Rectal smooth muscle tissue (tissue), 1 donor: Measurements from ENCODE around the gene ZNF488.

Experiments
- H3K27ac ChIP-seq: one replicate; pipeline ENCODE4 v1.7.0; 2013; ENCODE audit warnings: low read depth, low read length, inconsistent platforms
- H3K27me3 ChIP-seq: one replicate; pipeline ENCODE4 v1.7.0; 2013; ENCODE audit warnings: low read length; ENCODE audit not compliant: control insufficient read depth, insufficient read depth
- H3K36me3 ChIP-seq: one replicate; pipeline ENCODE4 v1.7.0; 2013; ENCODE audit warnings: low read length; ENCODE audit not compliant: control insufficient read depth, insufficient read depth
- H3K4me1 ChIP-seq: one replicate; pipeline ENCODE4 v1.7.0; 2013; ENCODE audit warnings: low read length; ENCODE audit not compliant: control insufficient read depth, insufficient read depth
- H3K4me3 ChIP-seq: one replicate; pipeline ENCODE4 v1.7.0; 2013; ENCODE audit warnings: low read length
- H3K9ac ChIP-seq: one replicate; pipeline ENCODE4 v1.7.0; 2013; ENCODE audit warnings: low read length

The ZNF488 gene

DNA sequence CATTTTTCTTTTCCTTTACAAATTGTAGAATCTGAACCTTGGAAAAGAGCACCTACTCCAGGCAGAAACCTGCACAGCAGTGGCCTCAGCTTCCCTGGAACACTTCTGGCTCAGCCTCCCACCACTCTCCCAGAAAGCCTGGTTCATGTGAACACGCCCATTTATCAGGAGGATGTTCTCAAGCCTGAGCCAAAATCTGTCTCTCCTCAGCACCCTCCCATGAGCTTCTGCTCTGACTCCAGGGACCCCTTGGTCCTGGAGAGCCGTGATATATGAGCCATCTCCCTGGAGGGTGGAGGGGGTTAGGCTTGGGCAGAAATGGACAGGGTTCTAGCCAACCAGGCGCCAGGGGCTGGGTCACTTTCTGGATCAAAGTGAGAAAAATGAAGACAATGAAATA, 51.7 kb downstream of the ZNF488 start:
- Histone ChIP-seq H3K9ac (no peak overlapping the region), H3K27me3 (no peaks in the 10 kb centered on the region), H3K4me1 (no peaks in the 10 kb centered on the region), H3K4me3 (no peak overlapping the region), H3K27ac (no peak overlapping the region), H3K36me3 (no peaks in the 10 kb centered on the region)

DNA sequence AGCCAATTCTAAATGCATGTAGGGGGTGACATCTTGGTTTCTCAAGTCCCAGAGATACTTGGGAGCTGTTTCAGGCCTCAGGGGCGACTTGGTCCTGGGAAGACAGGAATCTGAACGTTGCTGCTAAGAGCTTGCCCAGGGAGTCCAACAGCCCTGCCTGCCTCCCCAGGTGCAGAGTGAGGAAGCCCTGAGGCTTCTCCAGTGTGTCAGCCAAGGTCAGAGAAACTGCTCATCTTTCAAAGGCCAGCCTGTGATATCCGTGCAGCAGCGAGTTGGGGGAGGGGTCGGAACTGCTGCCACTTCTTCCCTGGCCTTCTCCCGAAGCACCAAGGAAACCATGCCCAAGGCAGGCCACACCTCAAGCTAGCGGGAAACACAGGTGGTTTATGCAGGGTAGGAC, 52.1 kb downstream of the ZNF488 start:
- no peaks in the 10 kb centered on the region for H3K36me3 ChIP-seq
- H3K27me3 ChIP-seq = no peaks in the 10 kb centered on the region
- no peak overlapping the region for H3K9ac ChIP-seq

DNA sequence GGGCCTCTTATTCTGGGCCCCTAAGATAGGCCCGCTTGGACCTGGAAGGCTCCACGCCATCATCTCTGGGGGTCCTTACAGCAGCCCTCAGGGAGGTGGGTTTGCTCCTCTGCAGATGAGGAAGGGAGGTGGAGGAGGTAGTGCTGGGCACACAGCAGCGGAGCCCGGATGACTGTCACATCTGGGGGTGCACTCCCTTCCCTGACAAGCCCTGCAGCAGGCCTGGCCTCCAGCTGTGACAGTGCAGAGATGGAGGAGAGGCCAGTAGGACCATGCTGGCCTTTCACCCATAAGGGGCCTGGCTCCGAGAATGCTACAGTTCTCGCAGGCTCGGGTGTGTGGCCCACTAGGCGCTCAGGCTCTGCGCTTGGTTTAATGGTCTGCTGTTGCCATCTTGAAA, 52.6 kb downstream of the ZNF488 start:
- H3K27ac ChIP-seq = no peak overlapping the region
- no peaks in the 10 kb centered on the region for H3K36me3 ChIP-seq

More for the DNA sequence above, 52.1 kb downstream of the ZNF488 start:
- no peak overlapping the region for H3K4me3 ChIP-seq
- H3K4me1 ChIP-seq = no peaks in the 10 kb centered on the region
- H3K27ac ChIP-seq = no peak overlapping the region

DNA sequence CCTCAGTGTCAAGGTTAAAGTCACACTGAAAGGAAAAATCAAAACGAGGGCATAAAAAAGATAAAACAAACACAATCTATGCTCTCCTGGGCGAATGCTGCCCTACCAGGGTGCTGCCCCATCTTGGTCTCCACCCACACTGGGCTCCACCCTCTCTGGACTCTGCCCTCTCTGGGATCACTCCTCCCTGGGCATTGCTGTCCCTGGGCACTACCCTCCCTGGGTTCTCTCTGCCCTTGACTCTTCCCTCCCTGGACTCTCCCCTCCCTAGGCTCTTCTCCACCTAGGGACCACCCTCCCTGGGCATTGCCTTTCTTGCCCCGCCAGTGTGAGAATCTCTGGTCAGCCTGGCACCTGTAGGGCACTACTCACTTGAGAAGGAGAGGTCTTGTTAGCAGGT, 53.3 kb downstream of the ZNF488 start:
- no peak overlapping the region for H3K9ac ChIP-seq
- no peaks in the 10 kb centered on the region for H3K27me3 ChIP-seq
- H3K36me3 ChIP-seq = no peaks in the 10 kb centered on the region
- no peaks in the 10 kb centered on the region for H3K4me1 ChIP-seq
- H3K4me3 ChIP-seq = no peak overlapping the region
- no peak overlapping the region for H3K27ac ChIP-seq

More for the DNA sequence above, 52.6 kb downstream of the ZNF488 start:
- no peaks in the 10 kb centered on the region for H3K27me3 ChIP-seq
- no peak overlapping the region for H3K4me3 ChIP-seq
- no peak overlapping the region for H3K9ac ChIP-seq
- no peaks in the 10 kb centered on the region for H3K4me1 ChIP-seq

DNA sequence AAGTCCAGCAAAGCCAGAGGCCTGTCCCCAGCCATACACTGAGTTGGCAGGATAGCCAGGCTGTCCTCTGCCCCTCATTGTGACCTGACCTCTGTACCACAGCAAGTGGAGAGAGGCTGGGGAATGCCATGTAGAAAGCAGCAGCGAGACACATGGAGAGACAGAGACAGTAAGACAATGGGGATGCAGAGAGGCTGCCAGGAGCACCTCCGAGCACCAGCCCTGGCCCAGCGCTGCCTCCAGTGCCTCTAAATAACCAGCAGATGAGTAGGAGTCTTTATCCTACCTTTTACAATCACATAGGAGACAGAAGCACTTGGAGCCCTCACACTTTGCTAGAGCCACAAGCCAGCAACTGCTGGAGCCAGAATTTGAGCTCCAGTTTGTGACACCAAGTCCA, 53.7 kb downstream of the ZNF488 start:
- no peak overlapping the region for H3K27ac ChIP-seq

DNA sequence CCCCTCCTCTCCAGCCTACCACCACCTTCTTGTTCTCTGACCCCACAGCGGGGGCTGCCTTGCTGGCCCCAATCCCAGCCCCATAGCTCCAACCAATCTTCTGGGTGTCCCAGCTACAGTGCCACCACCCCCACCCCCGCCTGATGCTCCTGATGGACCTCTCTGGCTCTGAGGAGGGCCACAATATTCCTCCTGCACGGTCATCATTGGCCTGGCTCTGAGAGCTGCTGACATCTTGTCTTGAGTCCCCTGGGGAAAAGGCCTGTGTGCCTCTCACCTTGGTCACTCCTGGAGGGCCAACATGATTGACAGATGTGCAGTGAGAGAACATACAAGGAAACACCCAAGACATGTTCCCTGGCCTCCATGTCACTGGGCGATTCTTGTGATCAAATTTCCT, 54.2 kb downstream of the ZNF488 start:
- Histone ChIP-seq H3K36me3 (no peaks in the 10 kb centered on the region), H3K27ac (no peak overlapping the region), H3K9ac (no peak overlapping the region), H3K27me3 (no peaks in the 10 kb centered on the region), H3K4me3 (no peak overlapping the region), H3K4me1 (no peaks in the 10 kb centered on the region)

More for the DNA sequence above, 53.7 kb downstream of the ZNF488 start:
- H3K36me3 ChIP-seq = no peaks in the 10 kb centered on the region
- no peaks in the 10 kb centered on the region for H3K4me1 ChIP-seq
- H3K9ac ChIP-seq = no peak overlapping the region
- H3K27me3 ChIP-seq = no peaks in the 10 kb centered on the region
- no peak overlapping the region for H3K4me3 ChIP-seq

DNA sequence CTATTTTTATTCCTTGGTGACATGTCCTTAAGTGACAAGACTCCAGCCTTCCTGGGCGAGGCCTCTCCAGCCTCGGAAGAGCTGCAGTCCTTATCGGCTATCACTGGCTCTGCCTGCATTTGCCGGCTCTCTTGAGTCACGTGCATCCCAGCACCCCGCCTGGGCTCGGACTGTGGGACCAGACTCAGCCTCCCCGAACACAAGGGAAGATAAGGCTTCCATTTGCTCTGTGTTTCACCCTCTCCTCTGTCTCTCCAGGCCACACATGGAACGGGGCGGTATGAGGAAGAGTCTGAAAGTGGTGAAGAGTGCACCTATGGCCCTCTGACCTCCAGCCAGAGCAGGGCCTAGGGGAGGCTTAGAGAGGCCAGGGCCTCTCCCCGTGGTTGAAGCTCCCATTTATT, 57.2 kb downstream of the ZNF488 start:
- Histone ChIP-seq H3K27me3 (no peaks in the 10 kb centered on the region), H3K4me3 (no peak overlapping the region), H3K9ac (no peak overlapping the region), H3K36me3 (no peaks in the 10 kb centered on the region), H3K27ac (no peak overlapping the region), H3K4me1 (no peaks in the 10 kb centered on the region)

DNA sequence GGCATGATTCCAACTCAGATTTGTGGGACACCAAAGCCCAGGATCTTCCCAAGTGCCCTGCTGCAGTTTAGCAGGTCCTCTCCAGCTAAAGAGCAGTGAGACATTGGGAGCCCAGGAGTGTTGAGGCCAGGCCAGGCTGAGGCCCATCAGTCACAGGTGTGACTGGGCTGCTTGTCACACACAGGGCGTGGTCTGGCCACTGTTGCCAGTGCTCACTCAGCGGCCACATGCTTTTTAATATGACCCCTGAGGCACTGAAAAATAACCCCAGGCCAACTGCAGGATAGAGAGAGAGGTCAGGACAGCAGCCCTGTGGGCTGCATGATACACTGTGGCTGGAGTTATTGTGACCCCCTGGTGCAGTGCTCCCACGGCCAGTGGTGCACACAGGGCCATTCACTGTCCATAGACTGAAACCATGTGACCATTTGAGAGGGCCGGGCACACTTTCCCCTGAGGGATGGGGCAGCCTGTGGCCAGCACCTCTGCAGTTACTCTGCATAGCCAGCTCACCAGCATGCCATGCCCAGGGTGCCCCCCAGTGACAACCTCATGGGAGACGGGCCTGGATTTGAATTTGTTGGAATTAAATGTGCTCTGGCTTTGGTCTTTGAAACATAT, 57.7 kb downstream of the ZNF488 start:
- no peaks in the 10 kb centered on the region for H3K36me3 ChIP-seq

DNA sequence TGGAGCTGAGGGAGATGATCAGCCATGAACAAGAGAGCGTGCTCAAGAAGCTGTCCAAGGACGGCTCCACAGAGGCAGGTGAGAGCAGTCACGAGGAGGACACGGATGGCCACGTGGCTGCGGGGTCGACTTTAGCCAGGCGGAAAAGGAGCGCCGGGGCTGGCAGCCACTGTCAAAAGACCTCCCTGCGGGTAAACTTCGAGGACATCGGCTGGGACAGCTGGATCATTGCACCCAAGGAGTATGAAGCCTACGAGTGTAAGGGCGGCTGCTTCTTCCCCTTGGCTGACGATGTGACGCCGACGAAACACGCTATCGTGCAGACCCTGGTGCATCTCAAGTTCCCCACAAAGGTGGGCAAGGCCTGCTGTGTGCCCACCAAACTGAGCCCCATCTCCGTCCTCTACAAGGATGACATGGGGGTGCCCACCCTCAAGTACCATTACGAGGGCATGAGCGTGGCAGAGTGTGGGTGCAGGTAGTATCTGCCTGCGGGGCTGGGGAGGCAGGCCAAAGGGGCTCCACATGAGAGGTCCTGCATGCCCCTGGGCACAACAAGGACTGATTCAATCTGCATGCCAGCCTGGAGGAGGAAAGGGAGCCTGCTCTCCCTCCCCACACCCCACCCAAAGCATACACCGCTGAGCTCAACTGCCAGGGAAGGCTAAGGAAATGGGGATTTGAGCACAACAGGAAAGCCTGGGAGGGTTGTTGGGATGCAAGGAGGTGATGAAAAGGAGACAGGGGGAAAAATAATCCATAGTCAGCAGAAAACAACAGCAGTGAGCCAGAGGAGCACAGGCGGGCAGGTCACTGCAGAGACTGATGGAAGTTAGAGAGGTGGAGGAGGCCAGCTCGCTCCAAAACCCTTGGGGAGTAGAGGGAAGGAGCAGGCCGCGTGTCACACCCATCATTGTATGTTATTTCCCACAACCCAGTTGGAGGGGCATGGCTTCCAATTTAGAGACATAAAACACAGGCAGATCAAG, 58.5 kb downstream of the ZNF488 start:
- Histone ChIP-seq H3K27me3 (no peaks in the 10 kb centered on the region), H3K9ac (no peak overlapping the region), H3K4me3 (no peak overlapping the region), H3K4me1 (no peaks in the 10 kb centered on the region), H3K36me3 (no peaks in the 10 kb centered on the region), H3K27ac (no peak overlapping the region)

More for the DNA sequence above, 57.7 kb downstream of the ZNF488 start:
- no peak overlapping the region for H3K27ac ChIP-seq
- no peak overlapping the region for H3K4me3 ChIP-seq
- no peaks in the 10 kb centered on the region for H3K4me1 ChIP-seq
- H3K27me3 ChIP-seq = no peaks in the 10 kb centered on the region
- no peak overlapping the region for H3K9ac ChIP-seq

DNA sequence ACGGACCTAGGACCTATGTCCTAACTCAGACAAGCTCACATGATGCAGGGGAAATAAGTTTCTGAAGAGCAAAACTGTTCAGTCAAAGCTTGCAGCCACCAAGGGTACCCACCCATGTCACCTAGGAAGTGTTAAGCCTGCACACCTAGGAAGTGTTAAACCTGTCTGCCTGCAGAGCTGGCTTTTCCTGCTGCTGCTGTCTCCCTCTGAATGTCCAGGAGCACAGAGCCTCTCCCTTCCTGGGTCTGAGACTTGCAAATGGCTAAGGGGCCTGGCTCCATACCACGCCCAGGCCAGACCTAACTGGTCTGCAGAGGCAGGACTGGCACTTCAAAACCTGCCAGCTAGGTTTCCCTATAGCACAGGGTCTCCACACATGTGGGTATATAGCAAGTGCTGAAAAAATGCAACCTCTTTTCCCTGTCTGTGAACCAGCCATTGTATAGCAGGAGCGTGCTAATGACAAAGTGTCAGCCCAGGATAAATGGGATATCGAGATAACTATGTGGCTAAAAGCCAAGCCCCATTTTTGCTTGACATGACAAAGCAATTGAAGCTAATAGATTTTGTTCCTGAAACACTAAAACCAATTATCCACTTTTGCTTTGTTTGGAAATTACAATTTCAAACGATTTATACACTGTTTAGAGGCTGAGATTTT, 60.3 kb downstream of the ZNF488 start:
- H3K4me1 ChIP-seq = no peaks in the 10 kb centered on the region
- no peak overlapping the region for H3K4me3 ChIP-seq
- H3K36me3 ChIP-seq = no peaks in the 10 kb centered on the region
- no peak overlapping the region for H3K27ac ChIP-seq
- no peak overlapping the region for H3K9ac ChIP-seq
- no peaks in the 10 kb centered on the region for H3K27me3 ChIP-seq

DNA sequence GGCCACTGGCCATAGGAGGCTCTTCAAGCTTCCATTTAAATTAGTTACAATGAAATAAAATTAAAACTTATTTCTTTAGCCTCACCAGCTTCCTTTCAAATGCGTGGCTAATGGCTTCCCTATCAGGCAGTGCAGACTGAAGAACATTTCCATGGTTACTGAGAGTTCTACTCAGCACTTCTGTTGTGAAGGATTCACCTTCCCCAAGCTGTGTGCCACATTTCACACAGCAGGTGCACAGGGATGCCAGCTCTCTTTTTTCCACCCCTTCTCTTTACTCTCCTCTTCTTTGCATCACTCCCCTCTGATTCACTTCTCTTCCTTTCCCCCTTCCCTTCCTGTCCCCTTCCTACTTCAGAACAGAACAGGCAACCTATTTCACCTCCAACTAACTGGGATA, 61.0 kb downstream of the ZNF488 start:
- no peaks in the 10 kb centered on the region for H3K36me3 ChIP-seq
- no peak overlapping the region for H3K27ac ChIP-seq
- H3K27me3 ChIP-seq = no peaks in the 10 kb centered on the region
- H3K9ac ChIP-seq = no peak overlapping the region
- no peak overlapping the region for H3K4me3 ChIP-seq
- no peaks in the 10 kb centered on the region for H3K4me1 ChIP-seq

DNA sequence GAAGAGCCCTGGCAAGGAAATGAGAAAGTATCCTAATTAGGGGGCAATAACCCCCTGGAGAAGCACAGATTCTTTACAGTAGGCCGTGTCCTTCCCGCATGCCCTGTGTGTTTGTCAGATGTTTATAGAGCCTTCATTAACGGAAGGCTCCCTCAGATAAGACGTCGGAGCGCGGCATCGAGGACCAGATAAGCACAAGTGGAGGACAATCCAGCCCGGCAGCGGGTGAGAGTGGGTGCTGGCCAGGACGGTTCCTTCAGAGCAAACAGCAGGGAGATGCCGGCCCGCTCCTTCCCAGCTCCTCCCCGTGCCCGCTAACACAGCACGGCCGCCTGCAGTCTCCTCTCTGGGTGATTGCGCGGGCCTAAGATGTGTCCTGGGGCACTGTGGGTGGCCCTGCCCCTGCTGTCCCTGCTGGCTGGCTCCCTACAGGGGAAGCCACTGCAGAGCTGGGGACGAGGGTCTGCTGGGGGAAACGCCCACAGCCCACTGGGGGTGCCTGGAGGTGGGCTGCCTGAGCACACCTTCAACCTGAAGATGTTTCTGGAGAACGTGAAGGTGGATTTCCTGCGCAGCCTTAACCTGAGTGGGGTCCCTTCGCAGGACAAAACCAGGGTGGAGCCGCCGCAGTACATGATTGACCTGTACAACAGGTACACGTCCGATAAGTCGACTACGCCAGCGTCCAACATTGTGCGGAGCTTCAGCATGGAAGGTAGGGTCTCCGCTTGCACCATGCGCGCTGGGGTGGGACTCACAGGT, 61.6 kb downstream of the ZNF488 start, which contains the start of gene GDF2:
TSS of gene GDF2 (plus strand) at position 155 of the 762 bp plus-strand sequence. CDS start at position 370, 215 bp downstream.
- no peak within 1 kb of the TSS for H3K4me3 ChIP-seq
- H3K4me1 ChIP-seq = no peaks in the 10 kb centered on the region
- no peak within 1 kb of the TSS for H3K9ac ChIP-seq
- no peaks in the 10 kb centered on the region for H3K27me3 ChIP-seq
- H3K27ac ChIP-seq = no peak within 1 kb of the TSS
- no peaks in the 10 kb centered on the region for H3K36me3 ChIP-seq
